ENCODE measurements around the gene SUMO3. TPM values are rescaled to one million over a fixed set of nuclear protein-coding genes. Genes with fewer than 3 reads are reported as not detected.

The SUMO3 gene
- total and polyA plus RNA-seq, 2 of the 13 experiments (the other 11 are each of a cell fraction or from before 2014, with no cell fraction given), result 51.4 to 92.4 TPM

- TF ChIP-seq, protein P1, sequence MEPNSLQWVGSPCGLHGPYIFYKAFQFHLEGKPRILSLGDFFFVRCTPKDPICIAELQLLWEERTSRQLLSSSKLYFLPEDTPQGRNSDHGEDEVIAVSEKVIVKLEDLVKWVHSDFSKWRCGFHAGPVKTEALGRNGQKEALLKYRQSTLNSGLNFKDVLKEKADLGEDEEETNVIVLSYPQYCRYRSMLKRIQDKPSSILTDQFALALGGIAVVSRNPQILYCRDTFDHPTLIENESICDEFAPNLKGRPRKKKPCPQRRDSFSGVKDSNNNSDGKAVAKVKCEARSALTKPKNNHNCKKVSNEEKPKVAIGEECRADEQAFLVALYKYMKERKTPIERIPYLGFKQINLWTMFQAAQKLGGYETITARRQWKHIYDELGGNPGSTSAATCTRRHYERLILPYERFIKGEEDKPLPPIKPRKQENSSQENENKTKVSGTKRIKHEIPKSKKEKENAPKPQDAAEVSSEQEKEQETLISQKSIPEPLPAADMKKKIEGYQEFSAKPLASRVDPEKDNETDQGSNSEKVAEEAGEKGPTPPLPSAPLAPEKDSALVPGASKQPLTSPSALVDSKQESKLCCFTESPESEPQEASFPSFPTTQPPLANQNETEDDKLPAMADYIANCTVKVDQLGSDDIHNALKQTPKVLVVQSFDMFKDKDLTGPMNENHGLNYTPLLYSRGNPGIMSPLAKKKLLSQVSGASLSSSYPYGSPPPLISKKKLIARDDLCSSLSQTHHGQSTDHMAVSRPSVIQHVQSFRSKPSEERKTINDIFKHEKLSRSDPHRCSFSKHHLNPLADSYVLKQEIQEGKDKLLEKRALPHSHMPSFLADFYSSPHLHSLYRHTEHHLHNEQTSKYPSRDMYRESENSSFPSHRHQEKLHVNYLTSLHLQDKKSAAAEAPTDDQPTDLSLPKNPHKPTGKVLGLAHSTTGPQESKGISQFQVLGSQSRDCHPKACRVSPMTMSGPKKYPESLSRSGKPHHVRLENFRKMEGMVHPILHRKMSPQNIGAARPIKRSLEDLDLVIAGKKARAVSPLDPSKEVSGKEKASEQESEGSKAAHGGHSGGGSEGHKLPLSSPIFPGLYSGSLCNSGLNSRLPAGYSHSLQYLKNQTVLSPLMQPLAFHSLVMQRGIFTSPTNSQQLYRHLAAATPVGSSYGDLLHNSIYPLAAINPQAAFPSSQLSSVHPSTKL (CRISPR knock-in tag; IDR thresholded peaks at IDR 0.05), result no peak
- TF ChIP-seq TAF1 (CRISPR knock-in tag; IDR thresholded peaks at IDR 0.05), result no peak
- TF ChIP-seq, protein P2, sequence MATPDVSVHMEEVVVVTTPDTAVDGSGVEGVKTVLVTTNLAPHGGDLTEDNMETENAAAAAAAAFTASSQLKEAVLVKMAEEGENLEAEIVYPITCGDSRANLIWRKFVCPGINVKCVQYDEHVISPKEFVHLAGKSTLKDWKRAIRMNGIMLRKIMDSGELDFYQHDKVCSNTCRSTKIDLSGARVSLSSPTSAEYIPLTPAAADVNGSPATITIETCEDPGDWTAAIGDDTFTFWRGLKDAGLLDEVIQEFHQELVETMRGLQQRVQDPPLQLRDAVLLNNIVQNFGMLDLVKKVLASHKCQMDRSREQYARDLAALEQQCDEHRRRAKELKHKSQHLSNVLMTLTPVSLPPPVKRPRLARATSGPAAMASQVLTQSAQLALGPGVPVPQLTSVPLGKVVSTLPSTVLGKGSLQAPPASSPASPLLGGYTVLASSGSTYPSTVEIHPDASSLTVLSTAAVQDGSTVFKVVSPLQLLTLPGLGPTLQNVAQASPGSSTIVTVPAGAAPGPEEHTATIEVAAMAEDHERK (CRISPR knock-in tag; IDR thresholded peaks at IDR 0.05; ENCODE audit: low read depth), result no peak
- no peak for TF ChIP-seq NFYC (CRISPR knock-in tag; IDR thresholded peaks at IDR 0.05)
- no peak for TF ChIP-seq BORCS8-MEF2B (CRISPR knock-in tag; IDR thresholded peaks at IDR 0.05)
- no peak for TF ChIP-seq ZNF720 (CRISPR knock-in tag; IDR thresholded peaks at IDR 0.05)
- TF ChIP-seq ZSCAN22 (CRISPR knock-in tag; IDR thresholded peaks at IDR 0.05), result no peak
- TF ChIP-seq, protein P3, sequence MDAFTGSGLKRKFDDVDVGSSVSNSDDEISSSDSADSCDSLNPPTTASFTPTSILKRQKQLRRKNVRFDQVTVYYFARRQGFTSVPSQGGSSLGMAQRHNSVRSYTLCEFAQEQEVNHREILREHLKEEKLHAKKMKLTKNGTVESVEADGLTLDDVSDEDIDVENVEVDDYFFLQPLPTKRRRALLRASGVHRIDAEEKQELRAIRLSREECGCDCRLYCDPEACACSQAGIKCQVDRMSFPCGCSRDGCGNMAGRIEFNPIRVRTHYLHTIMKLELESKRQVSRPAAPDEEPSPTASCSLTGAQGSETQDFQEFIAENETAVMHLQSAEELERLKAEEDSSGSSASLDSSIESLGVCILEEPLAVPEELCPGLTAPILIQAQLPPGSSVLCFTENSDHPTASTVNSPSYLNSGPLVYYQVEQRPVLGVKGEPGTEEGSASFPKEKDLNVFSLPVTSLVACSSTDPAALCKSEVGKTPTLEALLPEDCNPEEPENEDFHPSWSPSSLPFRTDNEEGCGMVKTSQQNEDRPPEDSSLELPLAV (CRISPR knock-in tag; conservative IDR thresholded peaks at IDR 0.05; ENCODE audit: low read depth), result no peak
- TF ChIP-seq, protein P4, sequence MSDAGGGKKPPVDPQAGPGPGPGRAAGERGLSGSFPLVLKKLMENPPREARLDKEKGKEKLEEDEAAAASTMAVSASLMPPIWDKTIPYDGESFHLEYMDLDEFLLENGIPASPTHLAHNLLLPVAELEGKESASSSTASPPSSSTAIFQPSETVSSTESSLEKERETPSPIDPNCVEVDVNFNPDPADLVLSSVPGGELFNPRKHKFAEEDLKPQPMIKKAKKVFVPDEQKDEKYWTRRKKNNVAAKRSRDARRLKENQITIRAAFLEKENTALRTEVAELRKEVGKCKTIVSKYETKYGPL (CRISPR knock-in tag; IDR thresholded peaks at IDR 0.05), result no peak
- no peak for TF ChIP-seq HNF4A (CRISPR knock-in tag; IDR thresholded peaks at IDR 0.05)
- TF ChIP-seq ZSCAN12 (CRISPR knock-in tag; IDR thresholded peaks at IDR 0.05), result no peak
- TF ChIP-seq JARID2 (CRISPR knock-in tag; IDR thresholded peaks at IDR 0.05; ENCODE audit: insufficient replicate concordance), result no peak
- TF ChIP-seq POLR2A (IDR thresholded peaks at IDR 0.05; ENCODE audit: insufficient read depth in 1 of 2, low read depth in 2 of 2, low read length in 2 of 2), result peak in 1 of 2 experiments; percentile 26; a peak in 1 of 4 replicates
- no peak for TF ChIP-seq KDM1A (CRISPR knock-in tag; IDR thresholded peaks at IDR 0.05)
- no peak for TF ChIP-seq FOXP4 (CRISPR knock-in tag; IDR thresholded peaks at IDR 0.05)
- TF ChIP-seq NR2F6 (IDR thresholded peaks at IDR 0.05), result no peak
- TF ChIP-seq NR2F6 (CRISPR knock-in tag; IDR thresholded peaks at IDR 0.05), result 0 out of 2 replicates have a peak, but pooled peaks have one; percentile 8
- TF ChIP-seq ISL2 (CRISPR knock-in tag; IDR thresholded peaks at IDR 0.05), result no peak
- no peak for TF ChIP-seq FOXK1 (CRISPR knock-in tag; IDR thresholded peaks at IDR 0.05; ENCODE audit: borderline replicate concordance, low read depth)
- TF ChIP-seq ZBTB42 (CRISPR knock-in tag; IDR thresholded peaks at IDR 0.05), result no peak; the same call in 1 of the 2 replicates
Measured at GRCh38 chr21:44847261-44848056, 29.6 kb upstream of the SUMO3 start (continued).
